IMR-90 (cell line): ENCODE measurements around the gene FADS1. TPM values are rescaled to one million over a fixed set of nuclear protein-coding genes. Genes with fewer than 3 reads are reported as not detected.

Source experiments
- ATAC-seq: fragments of 200-7000 bp; cut with Tn5 transposase; 2 replicates; pipeline ENCODE4 v1.9.1; 2020; ENCODE audit warnings: low read depth, mild to moderate bottlenecking, moderate library complexity
- BruUV-seq: library from RNA; stranded (reverse); fragments of 400-500 nt; replicated peaks from 2 replicates; lab custom pipeline; 2021; lab: Mats Ljungman, UMichigan
- CTCF ChIA-PET: fragments of 300-600 bp; formaldehyde crosslinking; extraction: SDS; loops from one replicate; lab custom pipeline; 2021; ENCODE audit warnings: antibody characterized with exemption; lab: Yijun Ruan, JAX
- POLR2A ChIA-PET: fragments of 300-600 bp; sonication (Branson Sonifier 250); formaldehyde crosslinking; loops from one replicate; lab custom pipeline; 2022; ENCODE audit warnings: antibody characterized with exemption; ENCODE audit not compliant: unreplicated experiment; lab: Charles Lee
- DNase-seq: peaks from one replicate; pipeline ENCODE4 v3.0.0; 2013
- H2AFZ ChIP-seq: replicated peaks from 2 replicates; pipeline ENCODE3; 2013; ENCODE audit warnings: low read length, mild to moderate bottlenecking; ENCODE audit not compliant: poor library complexity
- H2AK5ac ChIP-seq: 2 replicates; pipeline ENCODE4 v1.6.1; 2013; ENCODE audit warnings: low read depth, low read length, inconsistent platforms
- H2AK9ac ChIP-seq: replicated peaks from 2 replicates; pipeline ENCODE3; 2013; ENCODE audit warnings: mild to moderate bottlenecking, low read depth, low read length, moderate library complexity; ENCODE audit not compliant: poor library complexity
- H2BK120ac ChIP-seq: 2 replicates; pipeline ENCODE4 v1.6.1; 2013; ENCODE audit warnings: low read depth, low read length, inconsistent platforms
- H2BK15ac ChIP-seq: 3 replicates; pipeline ENCODE4 v1.6.1; 2013; ENCODE audit warnings: low read depth, low read length, inconsistent platforms
- H2BK20ac ChIP-seq: 2 replicates; pipeline ENCODE4 v1.6.1; 2013; ENCODE audit warnings: low read depth, mild to moderate bottlenecking, inconsistent platforms, low read length, moderate library complexity
- H2BK5ac ChIP-seq: 2 replicates; pipeline ENCODE4 v1.6.1; 2013; ENCODE audit warnings: mild to moderate bottlenecking, low read depth, low read length, inconsistent platforms; ENCODE audit not compliant: poor library complexity, severe bottlenecking
- H3K14ac ChIP-seq: replicated peaks from 2 replicates; pipeline ENCODE4 v1.6.1; 2013; ENCODE audit warnings: low read depth, low read length, inconsistent platforms
- H3K18ac ChIP-seq: 2 replicates; pipeline ENCODE4 v1.6.1; 2013; ENCODE audit warnings: low read depth, low read length, control low read depth
- H3K23ac ChIP-seq: 2 replicates; pipeline ENCODE4 v1.6.1; 2013; ENCODE audit warnings: low read depth, low read length, inconsistent platforms
- H3K27ac ChIP-seq: 2 replicates; pipeline ENCODE4 v1.5.1; 2013; ENCODE audit warnings: mild to moderate bottlenecking, control low read depth, low read length; ENCODE audit not compliant: insufficient read depth
- H3K27me3 ChIP-seq: 2 replicates; pipeline ENCODE4 v1.6.1; 2013; ENCODE audit warnings: low read length; ENCODE audit not compliant: control insufficient read depth, insufficient read depth
- H3K36me3 ChIP-seq: 2 replicates; pipeline ENCODE4 v1.6.1; 2013; ENCODE audit warnings: low read length, mixed read lengths; ENCODE audit not compliant: control insufficient read depth, insufficient read depth
- H3K4ac ChIP-seq: 2 replicates; pipeline ENCODE4 v1.6.1; 2013; ENCODE audit warnings: low read depth, low read length, inconsistent platforms
- H3K4me1 ChIP-seq: 2 replicates; pipeline ENCODE4 v1.6.1; 2013; ENCODE audit warnings: low read length, mixed read lengths; ENCODE audit not compliant: control insufficient read depth, insufficient read depth
- H3K4me2 ChIP-seq: 2 replicates; pipeline ENCODE4 v1.6.1; 2013; ENCODE audit warnings: low read depth, mild to moderate bottlenecking, control low read depth, low read length, moderate library complexity
- H3K4me3 ChIP-seq: 2 replicates; pipeline ENCODE4 v1.5.1; 2013; ENCODE audit warnings: low read depth, mild to moderate bottlenecking, control low read depth, low read length, moderate library complexity; ENCODE audit not compliant: insufficient read depth
- H3K56ac ChIP-seq: 2 replicates; pipeline ENCODE4 v1.6.1; 2013; ENCODE audit warnings: low read length, inconsistent platforms; ENCODE audit not compliant: insufficient read depth; ENCODE audit errors: extremely low read depth
- H3K79me1 ChIP-seq, 2 experiments: 2 replicates each; pipeline ENCODE4 v1.6.1; 2013; ENCODE audit warnings: low read length in 2 of 2, inconsistent platforms in 1 of 2, low read depth in 1 of 2
- H3K9ac ChIP-seq: 2 replicates; pipeline ENCODE4 v1.6.1; 2013; ENCODE audit warnings: low read depth, low read length, control low read depth
- H3K9me1 ChIP-seq: 2 replicates; pipeline ENCODE4 v1.6.1; 2013; ENCODE audit warnings: low read length, inconsistent platforms; ENCODE audit not compliant: insufficient read depth
- H3K9me3 ChIP-seq: 2 replicates; pipeline ENCODE4 v1.6.1; 2013; ENCODE audit warnings: low read length; ENCODE audit not compliant: control insufficient read depth, insufficient read depth
- H4K20me1 ChIP-seq: 2 replicates; pipeline ENCODE4 v1.6.1; 2013; ENCODE audit warnings: low read length, inconsistent platforms; ENCODE audit not compliant: insufficient read depth
- H4K5ac ChIP-seq: 2 replicates; pipeline ENCODE4 v1.6.1; 2013; ENCODE audit warnings: mild to moderate bottlenecking, low read depth, low read length, control low read depth
- H4K8ac ChIP-seq, 2 experiments: 2 replicates each; pipeline ENCODE4 v1.6.1; 2013; ENCODE audit warnings: low read depth in 2 of 2, low read length in 2 of 2, control low read depth in 1 of 2, inconsistent platforms in 1 of 2
- H4K91ac ChIP-seq: 2 replicates; pipeline ENCODE4 v1.6.1; 2013; ENCODE audit warnings: low read depth, low read length, inconsistent platforms; ENCODE audit not compliant: insufficient read depth
- CHD1 ChIP-seq: IDR thresholded peaks from 2 replicates; pipeline ENCODE4 v1.6.1; 2012; ENCODE audit warnings: low read depth, low read length, improper control_type of control experiment
- NFE2L2 ChIP-seq: fragments of 150-350 bp; IDR thresholded peaks from 2 replicates; pipeline ENCODE4 v1.6.1; 2016; ENCODE audit warnings: low read depth, mild to moderate bottlenecking, low read length
- POLR2A ChIP-seq: IDR thresholded peaks from 2 replicates; pipeline ENCODE4 v1.6.1; 2012; ENCODE audit warnings: mild to moderate bottlenecking, low read depth, low read length
- RAD21 ChIP-seq: IDR thresholded peaks from 2 replicates; pipeline ENCODE4 v1.6.1; 2012; ENCODE audit warnings: low read length, improper control_type of control experiment
- RCOR1 ChIP-seq: IDR thresholded peaks from 2 replicates; pipeline ENCODE4 v1.6.1; 2012; ENCODE audit warnings: mild to moderate bottlenecking, low read length, improper control_type of control experiment; ENCODE audit not compliant: insufficient replicate concordance
- USF2 ChIP-seq: fragments of 150-350 bp; IDR thresholded peaks from 2 replicates; pipeline ENCODE4 v1.6.1; 2017; ENCODE audit warnings: mild to moderate bottlenecking, antibody characterized with exemption, low read length, low read depth
- WGBS, 2 experiments: methylation state at CpG; one replicate each; pipeline versions ENCODE4 v1.1.5 to v1.1.7; 2013; ENCODE audit warnings: missing lambda C conversion rate in 2 of 2; ENCODE audit not compliant: insufficient read length in 1 of 2; ENCODE audit errors: extremely low coverage in 2 of 2; 5-methylcytosine and 5-hydroxymethylcytosine counted together
- dilution Hi-C: fragments of 300-500 bp; cut with HindIII; formaldehyde crosslinking; loops from one replicate; pipeline ENCODE4 v1.14.3; 2018; ENCODE audit warnings: low sequenced_read_pairs; ENCODE audit not compliant: unreplicated experiment
- in situ Hi-C: fragments of 300-500 bp; cut with MboI; formaldehyde crosslinking; loops from 3 replicates; pipeline ENCODE4 v1.14.3; 2019; ENCODE audit warnings: low sequenced_read_pairs, inconsistent platforms, mixed read lengths
- intact Hi-C: fragments of 100-400 bp; cut with micrococcal nuclease; formaldehyde crosslinking; loops from 2 replicates; pipeline ENCODE4 v1.10.0; 2022
- polyA plus RNA-seq, 3 experiments: library from polyadenylated mRNA; depleted of rRNA; stranded (reverse); fragments of >200 nt; gene quantifications; 2 replicates each; pipeline ENCODE4 v1.2.3, GENCODE V29; 2012; ENCODE audit warnings: low replicate concordance in 1 of 3
- total RNA-seq: library from RNA; depleted of rRNA; stranded (reverse); fragments of >200 nt; gene quantifications from 2 replicates; pipeline ENCODE4 v1.2.3, GENCODE V29; 2012

The FADS1 gene
- total and polyA plus RNA-seq, 2 of the 4 experiments (the other 2 are of a cell fraction): 16.3 to 18.4 TPM

GRCh38 chr11:61781585-61781984 is 35.2 kb downstream of the FADS1 start:
- no peak overlapping the region for H3K4me3 ChIP-seq
- ATAC-seq: no peak
- no peak overlapping the region for H3K4ac ChIP-seq
- ChIA-PET CTCF (interaction anchor here (0.6 kb wide), 1 partner anchor 16 kb away, joined by 4 read pairs; no protein-coding TSS in a partner anchor), POLR2A (no interaction called here)
- no peaks in the 10 kb centered on the region for H3K27me3 ChIP-seq
- no peak for DNase-seq
- H3K9me3 ChIP-seq: no peaks in the 10 kb centered on the region
- H2AK5ac ChIP-seq: no peak overlapping the region
- no TSS peak for BruUV-seq
- H3K79me1 ChIP-seq: no peaks in the 10 kb centered on the region
- H3K23ac ChIP-seq: no peak overlapping the region
- H2AFZ ChIP-seq: no peak overlapping the region
- no peak overlapping the region for H3K18ac ChIP-seq
- H3K56ac ChIP-seq: no peak overlapping the region
- H3K9me1 ChIP-seq: no peaks in the 10 kb centered on the region; the same call in 1 of the 2 replicates
- 100% methylated on average over 4 of the region's 5 CpGs; no CpG with 5 or more reads in 1 of the 2 experiments for WGBS, 2 experiments
- H4K91ac ChIP-seq: no peak overlapping the region
- H3K9ac ChIP-seq: no peak overlapping the region
- in situ Hi-C loops: no loop called here
- H4K5ac ChIP-seq: no peak overlapping the region
- H2AK9ac ChIP-seq: no peak overlapping the region
- peaks cover 27% of the 10 kb centered on the region for H3K36me3 ChIP-seq
- no peak overlapping the region for H3K4me2 ChIP-seq
- H4K20me1 ChIP-seq: no peaks in the 10 kb centered on the region
- intact Hi-C loops: no loop called here
- dilution Hi-C loops: no loop called here
- H3K27ac ChIP-seq: no peak overlapping the region
- no peak overlapping the region for H4K8ac ChIP-seq
- TF ChIP-seq RAD21 (no peak), CHD1 (no peak), RCOR1 (no peak), USF2 (no peak), POLR2A (no peak), NFE2L2 (no peak)
- no peak overlapping the region for H2BK15ac ChIP-seq
- H2BK5ac ChIP-seq: no peak overlapping the region
- H2BK120ac ChIP-seq: no peak overlapping the region
- H3K14ac ChIP-seq: no peak overlapping the region
- H3K4me1 ChIP-seq: peaks cover 3% of the 10 kb centered on the region; the same call in 1 of the 2 replicates
- H2BK20ac ChIP-seq: no peak overlapping the region
